Measurements from ENCODE around the gene MNS1.

Gene MNS1

GRCh38 chr15:56464893-56465520, at the start of gene MNS1:
TSS of gene MNS1 (minus strand) at chr15:56465137. CDS start at chr15:56464972, 165 bp downstream.
- no peak for TF ChIP-seq CTCF (IDR thresholded peaks at IDR 0.05; ENCODE audit: insufficient read depth, low read length, poor library complexity, severe bottlenecking)
- peak; percentile 92 for DNase-seq (ENCODE audit: extremely low read depth, insufficient read length)
- peak within 1 kb of the TSS; percentile 72 for H3K4me3 ChIP-seq (replicated peaks; ENCODE audit: low read depth, low read length)
- no peaks in the 10 kb centered on the region for H3K27me3 ChIP-seq (replicated peaks; ENCODE audit: control insufficient read depth, insufficient read depth, low read length)
- H3K36me3 ChIP-seq (ENCODE audit: control insufficient read depth, insufficient read depth, low read length) = no peaks in the 10 kb centered on the region

GRCh38 chr15:56496635-56497034, 31.7 kb upstream of the MNS1 start:
- H3K27me3 ChIP-seq (replicated peaks; ENCODE audit: control insufficient read depth, insufficient read depth, low read length) = no peaks in the 10 kb centered on the region
- H3K36me3 ChIP-seq (ENCODE audit: control insufficient read depth, insufficient read depth, low read length) = no peaks in the 10 kb centered on the region
- no peak for DNase-seq (ENCODE audit: extremely low read depth, insufficient read length)
- TF ChIP-seq CTCF (IDR thresholded peaks at IDR 0.05; ENCODE audit: insufficient read depth, low read length, poor library complexity, severe bottlenecking) = peak; percentile 57
- no peak overlapping the region for H3K4me3 ChIP-seq (replicated peaks; ENCODE audit: low read depth, low read length)

- no peak for TF ChIP-seq CTCF (IDR thresholded peaks at IDR 0.05; ENCODE audit: insufficient read depth, low read length, poor library complexity, severe bottlenecking)
- DNase-seq (ENCODE audit: extremely low read depth, insufficient read length) = no peak
- Histone ChIP-seq H3K36me3 (ENCODE audit: control insufficient read depth, insufficient read depth, low read length) (no peaks in the 10 kb centered on the region), H3K4me3 (replicated peaks; ENCODE audit: low read depth, low read length) (no peak overlapping the region), H3K27me3 (replicated peaks; ENCODE audit: control insufficient read depth, insufficient read depth, low read length) (no peaks in the 10 kb centered on the region)
Observed at GRCh38 chr15:56495533-56495932, 30.6 kb upstream of the MNS1 start.

GRCh38 chr15:56495053-56495452, 30.1 kb upstream of the MNS1 start:
- no peak for DNase-seq (ENCODE audit: extremely low read depth, insufficient read length)
- no peaks in the 10 kb centered on the region for H3K36me3 ChIP-seq (ENCODE audit: control insufficient read depth, insufficient read depth, low read length)
- H3K27me3 ChIP-seq (replicated peaks; ENCODE audit: control insufficient read depth, insufficient read depth, low read length) = no peaks in the 10 kb centered on the region
- H3K4me3 ChIP-seq (replicated peaks; ENCODE audit: low read depth, low read length) = no peak overlapping the region
- TF ChIP-seq CTCF (IDR thresholded peaks at IDR 0.05; ENCODE audit: insufficient read depth, low read length, poor library complexity, severe bottlenecking) = no peak

GRCh38 chr15:56492791-56493555, 28.0 kb upstream of the MNS1 start:
- no peak overlapping the region for H3K4me3 ChIP-seq (replicated peaks; ENCODE audit: low read depth, low read length)
- DNase-seq (ENCODE audit: extremely low read depth, insufficient read length) = no peak
- no peaks in the 10 kb centered on the region for H3K27me3 ChIP-seq (replicated peaks; ENCODE audit: control insufficient read depth, insufficient read depth, low read length)
- no peak for TF ChIP-seq CTCF (IDR thresholded peaks at IDR 0.05; ENCODE audit: insufficient read depth, low read length, poor library complexity, severe bottlenecking)
- H3K36me3 ChIP-seq (ENCODE audit: control insufficient read depth, insufficient read depth, low read length) = no peaks in the 10 kb centered on the region

Measured in GM06990 (cell line).